GM18870 (cell line): ENCODE results near the gene TMEM86A.

Experiments
- ATAC-seq: cut with Tn5 transposase; IDR thresholded peaks from one replicate; pipeline ENCODE4 v1.9.1; 2021; ENCODE audit warnings: moderate library complexity; ENCODE audit not compliant: unreplicated experiment

The TMEM86A gene

DNA sequence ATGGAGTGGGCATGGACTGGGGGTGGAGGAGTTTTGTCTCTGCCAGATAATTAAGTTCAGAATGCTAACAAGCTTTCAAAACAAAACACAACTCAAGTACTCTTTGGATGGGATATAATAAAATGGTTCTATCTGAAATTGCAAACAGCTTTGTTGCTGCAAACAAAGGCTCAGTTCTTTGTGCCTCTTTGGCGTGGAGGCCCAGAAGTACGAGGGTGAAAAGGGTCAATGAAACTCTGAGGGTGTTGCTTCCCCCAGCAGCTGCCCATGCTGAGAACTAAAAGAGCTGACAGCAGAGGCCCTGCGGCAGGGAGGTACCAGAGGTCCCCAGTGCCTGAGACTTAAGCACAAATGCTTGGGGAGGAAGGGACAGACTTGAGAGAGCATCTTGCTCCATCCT is 53.9 kb downstream of the TMEM86A start:
- no peak for ATAC-seq

DNA sequence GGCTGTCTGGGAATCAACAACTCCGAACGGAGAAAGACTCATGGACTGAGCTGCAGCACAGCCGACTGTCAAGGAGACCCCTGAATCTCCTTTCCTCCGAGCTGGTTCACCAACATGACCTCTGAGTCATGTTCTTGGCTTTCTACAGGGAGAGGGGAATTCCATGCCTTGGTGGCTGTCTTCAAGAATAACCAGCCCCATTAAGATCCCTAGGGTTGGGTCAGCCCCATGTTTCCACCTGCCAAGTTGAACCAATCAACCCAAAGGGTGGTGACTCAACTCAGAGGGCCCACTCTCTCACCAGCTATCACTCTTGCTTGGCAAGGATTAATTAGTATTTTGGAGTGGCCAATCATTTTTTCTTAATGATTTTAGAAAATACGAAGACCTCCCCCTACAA is 55.7 kb downstream of the TMEM86A start:
- no peak for ATAC-seq
